Mucosa of stomach (tissue), 1 donor: ENCODE results near the gene NRROS.
A peak's percentile ranks its signal among the peaks of the same experiment; 100 is the strongest.
"Not testable (repeated sequence)": the region's sequence is repeated elsewhere in the genome, so short reads cannot be mapped to it uniquely, and the experiment has no call there.

Experiments
- H3K27me3 ChIP-seq: one replicate; pipeline ENCODE4 v1.7.0; 2013; ENCODE audit warnings: mild to moderate bottlenecking, low read length; ENCODE audit not compliant: control insufficient read depth, insufficient read depth
- H3K36me3 ChIP-seq: one replicate; pipeline ENCODE4 v1.7.0; 2013; ENCODE audit warnings: low read length; ENCODE audit not compliant: control insufficient read depth, insufficient read depth
- H3K4me1 ChIP-seq: one replicate; pipeline ENCODE4 v1.7.0; 2013; ENCODE audit warnings: mild to moderate bottlenecking, low read length; ENCODE audit not compliant: control insufficient read depth, insufficient read depth
- H3K4me3 ChIP-seq: one replicate; pipeline ENCODE4 v1.7.0; 2013; ENCODE audit warnings: low read length
- H3K9ac ChIP-seq: one replicate; pipeline ENCODE4 v1.7.0; 2013; ENCODE audit warnings: mild to moderate bottlenecking, low read length, moderate library complexity
- H3K9me3 ChIP-seq: one replicate; pipeline ENCODE4 v1.7.0; 2013; ENCODE audit warnings: mild to moderate bottlenecking, low read length, moderate library complexity; ENCODE audit not compliant: control insufficient read depth
- donor health status: Pancreatic carcinoma.

The NRROS gene

GRCh38 chr3:196639483-196640296, at the start of gene NRROS:
Gene NRROS, plus strand, starts transcription at chr3:196639694. Its CDS starts 14,846 bp downstream, at chr3:196654540.
- peak within 1 kb of the TSS; percentile 26 for H3K9ac ChIP-seq
- no peaks in the 10 kb centered on the region for H3K9me3 ChIP-seq
- no peak within 1 kb of the TSS for H3K4me3 ChIP-seq
- H3K4me1 ChIP-seq = no peaks in the 10 kb centered on the region
- H3K36me3 ChIP-seq = no peaks in the 10 kb centered on the region
- peaks cover 19% of the 10 kb centered on the region for H3K27me3 ChIP-seq

- H3K9me3 ChIP-seq = no peaks in the 10 kb centered on the region
- no peak overlapping the region for H3K4me3 ChIP-seq
- no peaks in the 10 kb centered on the region for H3K4me1 ChIP-seq
- H3K9ac ChIP-seq = no peak overlapping the region
- no peaks in the 10 kb centered on the region for H3K36me3 ChIP-seq
- no peaks in the 10 kb centered on the region for H3K27me3 ChIP-seq
Measured at GRCh38 chr3:196590279-196590678, 49.2 kb upstream of the NRROS start.

GRCh38 chr3:196596355-196596754, 43.1 kb upstream of the NRROS start:
- no peaks in the 10 kb centered on the region for H3K9me3 ChIP-seq
- H3K4me3 ChIP-seq = no peak overlapping the region
- no peaks in the 10 kb centered on the region for H3K27me3 ChIP-seq
- no peaks in the 10 kb centered on the region for H3K36me3 ChIP-seq
- no peaks in the 10 kb centered on the region for H3K4me1 ChIP-seq
- H3K9ac ChIP-seq = no peak overlapping the region

GRCh38 chr3:196597971-196598733, 41.3 kb upstream of the NRROS start:
- not testable (repeated sequence) for H3K27me3 ChIP-seq, H3K4me1 ChIP-seq, H3K4me3 ChIP-seq, H3K9me3 ChIP-seq, H3K9ac ChIP-seq, H3K36me3 ChIP-seq

GRCh38 chr3:196599734-196600128, 39.8 kb upstream of the NRROS start:
- Histone ChIP-seq H3K36me3 (no peaks in the 10 kb centered on the region), H3K9me3 (no peaks in the 10 kb centered on the region), H3K27me3 (no peaks in the 10 kb centered on the region), H3K4me3 (no peak overlapping the region), H3K4me1 (no peaks in the 10 kb centered on the region), H3K9ac (no peak overlapping the region)

- no peak overlapping the region for H3K4me3 ChIP-seq
Measured at GRCh38 chr3:196600359-196600758, 39.1 kb upstream of the NRROS start.

GRCh38 chr3:196602673-196603072, 36.8 kb upstream of the NRROS start:
- H3K9me3 ChIP-seq = no peaks in the 10 kb centered on the region
- H3K4me3 ChIP-seq = no peak overlapping the region
- no peak overlapping the region for H3K9ac ChIP-seq
- H3K27me3 ChIP-seq = no peaks in the 10 kb centered on the region
- no peaks in the 10 kb centered on the region for H3K36me3 ChIP-seq
- H3K4me1 ChIP-seq = no peaks in the 10 kb centered on the region

More at GRCh38 chr3:196600359-196600758, 39.1 kb upstream of the NRROS start:
- H3K27me3 ChIP-seq = no peaks in the 10 kb centered on the region
- no peaks in the 10 kb centered on the region for H3K4me1 ChIP-seq
- H3K9me3 ChIP-seq = no peaks in the 10 kb centered on the region
- no peak overlapping the region for H3K9ac ChIP-seq
- H3K36me3 ChIP-seq = no peaks in the 10 kb centered on the region

GRCh38 chr3:196603683-196604082, 35.8 kb upstream of the NRROS start:
- H3K27me3 ChIP-seq = no peaks in the 10 kb centered on the region
- H3K4me1 ChIP-seq = no peaks in the 10 kb centered on the region
- no peak overlapping the region for H3K9ac ChIP-seq
- no peaks in the 10 kb centered on the region for H3K36me3 ChIP-seq
- H3K4me3 ChIP-seq = no peak overlapping the region
- H3K9me3 ChIP-seq = no peaks in the 10 kb centered on the region

GRCh38 chr3:196604548-196604947, 34.9 kb upstream of the NRROS start:
- H3K4me3 ChIP-seq = no peak overlapping the region
- no peak overlapping the region for H3K9ac ChIP-seq
- no peaks in the 10 kb centered on the region for H3K27me3 ChIP-seq
- peaks cover 2% of the 10 kb centered on the region for H3K4me1 ChIP-seq
- H3K36me3 ChIP-seq = no peaks in the 10 kb centered on the region
- no peaks in the 10 kb centered on the region for H3K9me3 ChIP-seq

GRCh38 chr3:196608693-196609092, 30.8 kb upstream of the NRROS start:
- Histone ChIP-seq H3K27me3 (no peaks in the 10 kb centered on the region), H3K9me3 (no peaks in the 10 kb centered on the region), H3K9ac (no peak overlapping the region), H3K4me1 (peaks cover 8% of the 10 kb centered on the region), H3K4me3 (no peak overlapping the region), H3K36me3 (no peaks in the 10 kb centered on the region)

- no peaks in the 10 kb centered on the region for H3K9me3 ChIP-seq
- no peak overlapping the region for H3K4me3 ChIP-seq
- no peaks in the 10 kb centered on the region for H3K36me3 ChIP-seq
- no peaks in the 10 kb centered on the region for H3K27me3 ChIP-seq
- no peak overlapping the region for H3K9ac ChIP-seq
- H3K4me1 ChIP-seq = peaks cover 8% of the 10 kb centered on the region
Measured at GRCh38 chr3:196609343-196609775, 30.1 kb upstream of the NRROS start.

- Histone ChIP-seq H3K36me3 (no peaks in the 10 kb centered on the region), H3K4me3 (no peak overlapping the region), H3K9ac (no peak overlapping the region), H3K9me3 (no peaks in the 10 kb centered on the region), H3K4me1 (peaks cover 8% of the 10 kb centered on the region), H3K27me3 (no peaks in the 10 kb centered on the region)
Measured at GRCh38 chr3:196609805-196610515, 29.5 kb upstream of the NRROS start.
